WTC11 (cell line): ENCODE measurements around the gene RSPH10B. TPM values are rescaled to one million over a fixed set of nuclear protein-coding genes. Genes with fewer than 3 reads are reported as not detected.

ENCODE experiments used
- ATF3 ChIP-seq: sonication (generic); formaldehyde crosslinking; conservative IDR thresholded peaks from 2 replicates; pipeline ENCODE4 v1.8.1; 2022; ENCODE audit warnings: mild to moderate bottlenecking, missing genetic modification reagents
- ATF6 ChIP-seq: sonication (generic); formaldehyde crosslinking; IDR thresholded peaks from 2 replicates; pipeline ENCODE4 v1.8.1; 2023; ENCODE audit warnings: mild to moderate bottlenecking, missing genetic modification reagents
- CREB1 ChIP-seq: sonication (generic); formaldehyde crosslinking; IDR thresholded peaks from 2 replicates; pipeline ENCODE4 v1.8.0; 2023; ENCODE audit warnings: mild to moderate bottlenecking, missing genetic modification reagents
- EMX1 ChIP-seq: fragments of 250-450 bp; sonication (Bioruptor Pico); IDR thresholded peaks from 2 replicates; pipeline ENCODE4 v1.8.0; 2021; ENCODE audit warnings: mild to moderate bottlenecking
- ESRRA ChIP-seq: sonication (generic); formaldehyde crosslinking; IDR thresholded peaks from 2 replicates; pipeline ENCODE4 v1.8.1; 2022; ENCODE audit warnings: mild to moderate bottlenecking, missing genetic modification reagents, borderline replicate concordance
- FOXK1 ChIP-seq: sonication (generic); formaldehyde crosslinking; IDR thresholded peaks from 2 replicates; pipeline ENCODE4 v1.8.0; 2022; ENCODE audit warnings: mild to moderate bottlenecking, moderate library complexity, missing genetic modification reagents
- IRF1 ChIP-seq: sonication (generic); formaldehyde crosslinking; IDR thresholded peaks from 2 replicates; pipeline ENCODE4 v1.8.0; 2023; ENCODE audit warnings: missing genetic modification reagents
- IRF2 ChIP-seq: sonication (generic); formaldehyde crosslinking; IDR thresholded peaks from 2 replicates; pipeline ENCODE4 v1.8.0; 2022; ENCODE audit warnings: low read depth, missing genetic modification reagents, borderline replicate concordance
- NFATC4 ChIP-seq: fragments of 250-450 bp; sonication (Bioruptor Pico); IDR thresholded peaks from 2 replicates; pipeline ENCODE4 v1.9.0; 2021; ENCODE audit warnings: mild to moderate bottlenecking
- NFYB ChIP-seq: sonication (generic); formaldehyde crosslinking; conservative IDR thresholded peaks from 2 replicates; pipeline ENCODE4 v1.8.0; 2022; ENCODE audit warnings: low read depth, missing genetic modification reagents
- NR3C1 ChIP-seq: sonication (generic); formaldehyde crosslinking; conservative IDR thresholded peaks from 2 replicates; pipeline ENCODE4 v1.8.1; 2023; ENCODE audit warnings: low read depth, mild to moderate bottlenecking, missing genetic modification reagents
- PRDM15 ChIP-seq: sonication (generic); formaldehyde crosslinking; IDR thresholded peaks from 2 replicates; pipeline ENCODE4 v1.8.0; 2022; ENCODE audit warnings: missing genetic modification reagents
- RORB ChIP-seq: fragments of 250-450 bp; sonication (Bioruptor Pico); IDR thresholded peaks from 2 replicates; pipeline ENCODE4 v1.9.0; 2021; ENCODE audit warnings: mild to moderate bottlenecking
- TP53 ChIP-seq: sonication (generic); formaldehyde crosslinking; IDR thresholded peaks from 2 replicates; pipeline ENCODE4 v1.8.1; 2023; ENCODE audit warnings: mild to moderate bottlenecking, missing genetic modification reagents
- USF2 ChIP-seq: sonication (generic); formaldehyde crosslinking; IDR thresholded peaks from 2 replicates; pipeline ENCODE4 v1.8.1; 2023; ENCODE audit warnings: mild to moderate bottlenecking, missing genetic modification reagents, moderate library complexity
- ZNF219 ChIP-seq: sonication (generic); formaldehyde crosslinking; IDR thresholded peaks from 2 replicates; pipeline ENCODE4 v1.8.0; 2023; ENCODE audit warnings: missing genetic modification reagents, mild to moderate bottlenecking, borderline replicate concordance
- ZNF232 ChIP-seq: sonication (generic); formaldehyde crosslinking; IDR thresholded peaks from 2 replicates; pipeline ENCODE4 v1.8.0; 2022; ENCODE audit warnings: mild to moderate bottlenecking, missing genetic modification reagents
- ZNF281 ChIP-seq: sonication (generic); formaldehyde crosslinking; IDR thresholded peaks from 2 replicates; pipeline ENCODE4 v1.8.0; 2023; ENCODE audit warnings: mild to moderate bottlenecking, missing genetic modification reagents
- ZNF396 ChIP-seq: fragments of 250-450 bp; sonication (Bioruptor Pico); IDR thresholded peaks from 2 replicates; pipeline ENCODE4 v1.8.0; 2021; ENCODE audit warnings: mild to moderate bottlenecking, moderate library complexity, borderline replicate concordance
- ZNF423 ChIP-seq: fragments of 250-450 bp; sonication (Bioruptor Pico); IDR thresholded peaks from 2 replicates; pipeline ENCODE4 v2.1.2; 2022; ENCODE audit warnings: mild to moderate bottlenecking, moderate library complexity
- ZNF425 ChIP-seq: fragments of 250-450 bp; sonication (Bioruptor Pico); conservative IDR thresholded peaks from 2 replicates; pipeline ENCODE4 v1.9.0; 2021; ENCODE audit warnings: mild to moderate bottlenecking
- ZNF671 ChIP-seq: fragments of 250-450 bp; sonication (Bioruptor Pico); IDR thresholded peaks from 2 replicates; pipeline ENCODE4 v1.8.0; 2021; ENCODE audit warnings: mild to moderate bottlenecking
- total RNA-seq: library from RNA; stranded (reverse); gene quantifications from 3 replicates; pipeline ENCODE4 v1.2.3, GENCODE V29; 2021

RSPH10B gene
- total RNA-seq, 1 experiment from 2014 or later = 0.35 TPM

- TF ChIP-seq ZNF281 (CRISPR knock-in tag) (no peak), IRF1 (CRISPR knock-in tag) (peak; percentile 85), FOXK1 (peak; percentile 85), USF2 (peak; percentile 84), ZNF232 (CRISPR knock-in tag) (peak; percentile 71; the same call in 1 of the 2 replicates), ZNF219 (CRISPR knock-in tag) (no peak), ZNF425 (CRISPR knock-in tag) (no peak), ZNF423 (CRISPR knock-in tag) (no peak), NR3C1 (CRISPR knock-in tag) (no peak), ATF3 (CRISPR knock-in tag) (no peak; the same call in 1 of the 2 replicates), ZNF671 (no peak), NFYB (CRISPR knock-in tag) (peak; percentile 93), ZNF396 (CRISPR knock-in tag) (no peak), NFATC4 (CRISPR knock-in tag) (no peak), TP53 (CRISPR knock-in tag) (peak; percentile 88; the same call in 1 of the 2 replicates), RORB (CRISPR knock-in tag) (no peak), ESRRA (CRISPR knock-in tag) (peak; percentile 77; the same call in 1 of the 2 replicates), CREB1 (CRISPR knock-in tag) (peak; percentile 61; the same call in 1 of the 2 replicates), ATF6 (CRISPR knock-in tag) (no peak), EMX1 (CRISPR knock-in tag) (no peak), IRF2 (CRISPR knock-in tag) (no peak), PRDM15 (CRISPR knock-in tag) (no peak; the same call in 1 of the 2 replicates)
Observed at GRCh38 chr7:6008668-6009611, 38.5 kb upstream of the RSPH10B start, which contains the start of the genes AIMP2 and PMS2 (continued).
